Right atrium auricular region (tissue), 2 donors: ENCODE results near the gene DFFA. TPM values are rescaled to one million over a fixed set of nuclear protein-coding genes. Genes with fewer than 3 reads are reported as not detected.

Source experiments
- DNase-seq: peaks from one replicate; pipeline ENCODE4 v3.0.0-alpha.2; 2019; ENCODE audit warnings: low spot score
- H3K27ac ChIP-seq, 2 donors: fragments of 200-600 bp; sonication (generic); 1 replicate in 1 of 2; 2 replicates in 1 of 2; pipeline ENCODE4 v1.5.1; 2016 to 2019
- H3K27me3 ChIP-seq, 2 donors: fragments of 200-600 bp; sonication (generic); one replicate each; pipeline versions ENCODE4 v1.5.1 to v1.6.0; 2017 to 2019
- H3K36me3 ChIP-seq: fragments of 200-600 bp; sonication (generic); one replicate; pipeline ENCODE4 v1.5.1; 2016
- H3K4me1 ChIP-seq, 2 donors: fragments of 200-600 bp; sonication (generic); one replicate each; pipeline versions ENCODE4 v1.5.1 to v1.6.0; 2017 to 2019
- H3K4me3 ChIP-seq, 2 donors: fragments of 200-600 bp; sonication (generic); 1 replicate in 1 of 2; 2 replicates in 1 of 2; pipeline ENCODE4 v1.5.1; 2017 to 2019; ENCODE audit warnings: mild to moderate bottlenecking in 1 of 2, moderate library complexity in 1 of 2
- H3K9me3 ChIP-seq, 2 donors: fragments of 200-600 bp; sonication (generic); one replicate each; pipeline ENCODE4 v1.5.1; 2019
- total RNA-seq, 2 donors: library from RNA; depleted of rRNA; stranded (reverse); fragments of >200 nt; gene quantifications; one replicate each; pipeline ENCODE4 v1.1.0, GENCODE V29; 2016
- TF ChIP-seq, protein P1 (sequence below), 2 donors: fragments of 200-600 bp; sonication (generic); IDR thresholded peaks; one replicate each; pipeline ENCODE4 v1.5.1; 2019; ENCODE audit warnings: antibody characterized with exemption in 2 of 2

DFFA gene
- total RNA-seq, 2 donors from 2014 or later: 17.6 to 19.0 TPM

DNA sequence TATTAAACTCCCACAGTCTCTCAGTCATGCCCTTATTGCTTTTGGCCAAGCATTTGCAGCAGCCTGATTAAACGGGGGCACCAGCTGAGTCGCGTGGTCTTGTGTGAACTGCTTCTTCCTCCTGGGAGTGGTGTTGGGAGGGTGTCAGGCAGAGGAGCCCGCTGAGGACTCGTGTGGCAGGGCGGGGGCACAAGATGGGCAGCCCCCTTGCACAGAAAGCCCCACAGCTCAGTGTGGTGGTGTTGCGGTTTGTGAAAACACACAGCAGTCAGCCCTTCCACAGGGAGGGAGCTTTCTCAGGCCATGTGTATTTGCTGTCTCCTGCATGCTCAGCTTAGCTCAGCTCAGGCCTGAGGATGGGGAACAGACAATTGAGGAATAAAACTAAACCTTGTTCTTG is 24.8 kb upstream of the DFFA start:
- no peak for DNase-seq
- Histone ChIP-seq H3K4me1 (peaks cover 0 to 19% of the 10 kb centered on the region in 2 donors), H3K36me3 (no peaks in the 10 kb centered on the region), H3K27ac (no peak overlapping the region), H3K9me3 (no peaks in the 10 kb centered on the region), H3K4me3 (no peak overlapping the region), H3K27me3 (no peaks in the 10 kb centered on the region)
- TF ChIP-seq, protein P1, sequence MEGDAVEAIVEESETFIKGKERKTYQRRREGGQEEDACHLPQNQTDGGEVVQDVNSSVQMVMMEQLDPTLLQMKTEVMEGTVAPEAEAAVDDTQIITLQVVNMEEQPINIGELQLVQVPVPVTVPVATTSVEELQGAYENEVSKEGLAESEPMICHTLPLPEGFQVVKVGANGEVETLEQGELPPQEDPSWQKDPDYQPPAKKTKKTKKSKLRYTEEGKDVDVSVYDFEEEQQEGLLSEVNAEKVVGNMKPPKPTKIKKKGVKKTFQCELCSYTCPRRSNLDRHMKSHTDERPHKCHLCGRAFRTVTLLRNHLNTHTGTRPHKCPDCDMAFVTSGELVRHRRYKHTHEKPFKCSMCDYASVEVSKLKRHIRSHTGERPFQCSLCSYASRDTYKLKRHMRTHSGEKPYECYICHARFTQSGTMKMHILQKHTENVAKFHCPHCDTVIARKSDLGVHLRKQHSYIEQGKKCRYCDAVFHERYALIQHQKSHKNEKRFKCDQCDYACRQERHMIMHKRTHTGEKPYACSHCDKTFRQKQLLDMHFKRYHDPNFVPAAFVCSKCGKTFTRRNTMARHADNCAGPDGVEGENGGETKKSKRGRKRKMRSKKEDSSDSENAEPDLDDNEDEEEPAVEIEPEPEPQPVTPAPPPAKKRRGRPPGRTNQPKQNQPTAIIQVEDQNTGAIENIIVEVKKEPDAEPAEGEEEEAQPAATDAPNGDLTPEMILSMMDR (IDR thresholded peaks at IDR 0.05): no peak

DNA sequence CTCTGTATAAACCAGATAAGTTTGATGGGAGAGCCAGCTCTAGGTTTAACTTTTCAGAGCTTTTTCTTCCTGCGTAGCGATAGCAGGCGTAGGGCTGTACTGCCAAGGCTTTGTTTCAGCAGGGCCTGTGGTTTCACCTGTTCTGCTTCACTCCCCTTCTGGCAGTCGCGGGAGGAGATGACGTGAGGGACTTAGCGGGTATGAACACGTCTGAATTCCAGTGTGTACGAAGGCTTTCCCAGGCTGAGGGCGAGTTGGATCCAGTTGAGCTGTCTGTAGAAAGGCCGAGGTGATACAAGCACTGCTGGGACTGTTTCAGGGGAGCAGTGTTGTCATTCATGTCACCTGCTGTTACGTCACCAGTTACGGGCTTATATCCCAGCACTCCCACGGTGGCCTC is 23.6 kb upstream of the DFFA start:
- Histone ChIP-seq H3K27me3 (no peaks in the 10 kb centered on the region), H3K36me3 (no peaks in the 10 kb centered on the region), H3K9me3 (no peaks in the 10 kb centered on the region), H3K27ac (peak overlapping the region; percentile 29 to 67), H3K4me1 (peaks cover 0 to 19% of the 10 kb centered on the region in 2 donors), H3K4me3 (no peak overlapping the region)
- DNase-seq: no peak
- TF ChIP-seq, protein P1 (IDR thresholded peaks at IDR 0.05): no peak

GRCh38 chr1:10495475-10495817 is 23.1 kb upstream of the DFFA start:
- Histone ChIP-seq H3K27ac (peak overlapping the region; percentile 29 to 67), H3K4me1 (peaks cover 0 to 19% of the 10 kb centered on the region in 2 donors), H3K9me3 (no peaks in the 10 kb centered on the region), H3K4me3 (peak overlapping the region in 1 of 2 donors; percentile 26), H3K36me3 (no peaks in the 10 kb centered on the region), H3K27me3 (no peaks in the 10 kb centered on the region)
- TF ChIP-seq, protein P1 (IDR thresholded peaks at IDR 0.05): no peak
- DNase-seq: no peak

GRCh38 chr1:10494754-10495474 is 22.6 kb upstream of the DFFA start:
- no peaks in the 10 kb centered on the region for H3K36me3 ChIP-seq
- peak overlapping the region; percentile 29 to 67 for H3K27ac ChIP-seq
- TF ChIP-seq, protein P1 (IDR thresholded peaks at IDR 0.05): peak; percentile 68 to 92
- peak; percentile 70 for DNase-seq
- no peaks in the 10 kb centered on the region for H3K27me3 ChIP-seq
- H3K4me1 ChIP-seq: peaks cover 0 to 19% of the 10 kb centered on the region in 2 donors
- peak overlapping the region in 1 of 2 donors; percentile 26 for H3K4me3 ChIP-seq
- no peaks in the 10 kb centered on the region for H3K9me3 ChIP-seq

- H3K9me3 ChIP-seq: no peaks in the 10 kb centered on the region
- no peak overlapping the region for H3K27ac ChIP-seq
- H3K4me3 ChIP-seq: no peak overlapping the region
- H3K27me3 ChIP-seq: no peaks in the 10 kb centered on the region
- no peak for DNase-seq
- TF ChIP-seq, protein P1 (IDR thresholded peaks at IDR 0.05): no peak
- H3K4me1 ChIP-seq: peaks cover 0 to 19% of the 10 kb centered on the region in 2 donors
- no peaks in the 10 kb centered on the region for H3K36me3 ChIP-seq
Measured at GRCh38 chr1:10494418-10494753, 22.1 kb upstream of the DFFA start.
